Medulla oblongata (tissue), 1 donor: Measurements from ENCODE around the gene HMMR.
"Not testable (repeated sequence)": the region's sequence is repeated elsewhere in the genome, so short reads cannot be mapped to it uniquely, and the experiment has no call there.

Experiments used
- DNase-seq: peaks from one replicate; pipeline ENCODE4 v3.0.0-alpha.2; 2015; ENCODE audit errors: extremely low spot score

The HMMR gene

DNA sequence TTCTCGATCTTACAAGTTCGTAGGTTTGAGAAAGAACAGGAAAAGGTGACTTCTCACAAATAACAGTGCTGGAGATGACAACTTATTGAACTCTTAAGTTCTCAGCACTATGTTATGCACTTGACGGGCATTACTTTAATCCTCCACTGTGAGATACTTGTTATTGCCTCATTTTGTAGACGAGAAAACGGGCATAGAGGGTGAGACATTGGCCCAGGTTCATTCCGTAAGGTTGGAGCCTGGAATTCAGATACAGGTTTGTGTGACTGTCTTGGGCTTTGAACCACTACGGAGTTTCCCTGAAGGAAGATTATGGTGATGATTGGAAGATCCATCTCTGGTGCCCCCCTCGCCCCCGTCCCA is 45.6 kb downstream of the HMMR start:
- no peak for DNase-seq

DNA sequence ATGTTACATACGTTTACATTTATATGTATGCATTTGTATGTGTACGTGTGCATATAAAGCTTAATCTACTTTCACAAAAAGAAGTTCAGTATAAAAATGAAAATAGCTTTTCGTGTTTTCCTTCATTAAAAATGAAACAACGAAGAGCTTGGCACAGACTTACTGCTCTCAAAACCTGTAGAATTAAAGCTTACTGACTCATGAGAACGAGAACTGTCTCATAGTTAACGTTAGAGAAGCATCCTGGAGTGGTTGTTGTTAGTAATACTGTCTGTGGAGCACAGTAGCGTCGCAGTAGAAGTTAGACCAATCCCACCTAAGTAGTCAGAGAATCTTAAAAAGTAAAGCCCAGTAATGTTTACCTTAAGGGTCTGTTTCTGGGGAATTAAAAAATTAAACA is 46.3 kb downstream of the HMMR start:
- peak; percentile 27 for DNase-seq

DNA sequence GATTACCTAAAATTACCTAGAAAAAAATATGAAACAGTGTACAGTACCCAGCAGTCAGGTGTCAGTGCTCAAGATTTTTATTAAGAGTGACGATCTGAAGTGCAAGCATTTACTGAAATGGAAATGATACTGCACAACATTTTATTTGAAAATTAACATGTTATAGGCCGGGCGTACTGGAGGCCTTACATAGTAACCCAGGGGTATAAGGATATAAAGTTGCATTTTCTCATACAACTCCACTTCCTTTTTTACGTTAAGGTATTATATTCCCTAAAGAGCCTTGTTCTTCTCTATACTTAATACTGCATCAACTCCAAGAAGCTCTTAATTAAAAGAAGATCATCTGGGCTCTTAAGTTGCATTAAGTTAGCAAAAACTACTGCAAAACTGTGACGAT is 48.3 kb downstream of the HMMR start:
- DNase-seq: no peak

DNA sequence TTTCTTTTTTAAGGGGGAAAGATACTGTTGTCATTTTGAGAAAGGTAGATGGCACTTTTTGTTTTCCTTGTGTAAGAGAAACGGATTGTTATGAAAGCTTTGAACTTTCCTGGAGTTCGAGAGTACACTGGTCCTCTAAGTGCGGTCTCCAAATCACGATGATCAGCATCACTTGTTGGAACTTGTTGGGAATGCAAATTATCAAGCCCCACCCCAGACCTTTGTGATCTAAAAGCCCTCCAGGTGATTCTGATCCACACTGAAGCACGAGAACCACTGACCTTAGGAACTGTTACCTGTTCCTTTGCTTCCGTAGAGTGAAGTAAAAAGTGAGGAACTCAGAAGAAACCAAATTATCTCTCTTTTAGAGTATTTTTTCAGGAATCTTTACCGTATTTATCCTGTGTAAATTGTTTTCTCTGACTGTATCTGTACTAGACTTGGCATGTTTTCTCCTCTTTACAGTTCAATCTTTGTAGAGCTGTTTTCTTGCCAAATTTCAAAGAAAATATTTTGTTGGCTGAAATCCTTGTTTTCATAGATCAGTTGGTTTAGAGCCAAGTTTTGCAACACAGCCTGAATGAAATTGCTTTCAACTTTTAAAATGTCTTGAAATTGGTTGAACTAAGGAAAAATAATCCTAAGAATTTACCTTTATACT is 49.0 kb downstream of the HMMR start:
- peak; percentile 56 for DNase-seq

DNA sequence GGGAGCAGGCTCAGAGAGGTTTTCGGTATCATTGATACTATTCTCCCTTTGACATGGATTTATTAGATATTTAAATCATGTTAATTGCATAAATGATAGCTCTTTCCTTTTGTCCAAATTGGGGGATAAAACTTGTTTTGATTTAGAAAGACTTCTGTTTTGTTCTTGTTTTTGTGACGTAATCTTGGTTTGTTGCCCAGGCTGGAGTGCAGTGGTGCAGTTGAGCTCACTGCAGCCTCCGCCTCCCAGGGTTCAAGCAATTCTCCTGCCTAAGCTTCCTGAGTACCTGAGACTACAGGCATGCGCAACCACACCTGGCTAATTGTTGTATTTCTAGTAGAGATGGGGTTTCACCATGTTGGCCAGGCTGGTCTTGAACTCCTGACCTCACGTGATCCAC is 52.1 kb downstream of the HMMR start:
- peak; percentile 12 for DNase-seq

DNA sequence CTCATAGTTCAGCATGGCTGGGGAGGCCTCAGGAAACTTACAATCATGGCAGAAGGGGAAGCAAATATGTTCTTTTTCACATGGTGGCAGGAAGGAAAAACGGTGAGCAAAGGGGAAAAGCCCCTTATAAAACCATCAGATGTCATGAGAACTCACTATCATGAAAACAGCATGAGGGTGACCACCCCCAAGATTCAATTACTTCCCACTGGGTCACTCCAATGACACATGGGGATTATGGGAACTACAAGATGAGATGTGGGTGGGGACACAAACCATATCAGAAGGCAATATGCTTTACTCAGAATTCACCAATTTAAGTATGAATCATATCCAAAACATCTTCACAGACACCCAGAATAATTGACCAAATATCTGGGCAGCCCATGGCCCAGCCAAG is 64.7 kb downstream of the HMMR start:
- no peak for DNase-seq

DNA sequence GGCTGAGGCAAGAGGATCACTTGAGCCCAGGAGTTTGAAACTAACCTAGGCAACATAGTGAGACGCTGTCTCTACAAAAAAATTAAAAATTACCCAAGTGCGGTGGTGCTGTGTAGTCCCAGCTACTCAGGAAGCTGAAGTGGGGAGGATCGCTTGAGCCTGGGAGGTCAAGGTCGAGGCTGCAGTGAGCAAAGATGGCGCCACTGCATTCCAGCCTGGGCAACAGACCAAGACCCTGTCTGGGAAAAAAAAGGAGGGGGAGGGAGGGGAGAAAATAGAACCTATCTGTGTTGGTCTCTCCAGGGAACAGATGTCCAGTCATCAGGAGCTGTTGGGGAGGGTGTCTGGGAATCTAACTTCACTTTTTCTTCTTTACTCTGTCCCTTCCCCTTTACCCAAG is 69.3 kb downstream of the HMMR start:
- no peak for DNase-seq

DNA sequence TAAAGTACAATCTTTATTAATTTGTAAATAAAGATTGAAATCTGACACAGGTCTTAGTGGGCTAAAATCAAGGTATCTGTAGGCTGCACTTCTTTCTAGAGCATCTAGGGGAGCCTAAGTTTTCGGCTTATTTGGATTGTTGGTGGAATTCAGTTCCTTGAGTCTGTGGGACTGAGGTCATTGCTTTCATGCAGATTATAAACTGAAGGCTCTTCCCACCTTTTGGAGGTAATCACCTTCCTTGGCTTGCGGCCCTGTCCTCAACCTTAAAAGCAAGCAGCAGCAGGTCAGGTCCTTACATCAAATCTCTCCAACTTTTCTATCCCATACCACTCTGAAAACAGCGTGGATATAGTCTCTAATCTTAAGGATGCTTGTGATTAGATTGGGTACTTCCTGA is 70.8 kb downstream of the HMMR start:
- no peak for DNase-seq

DNA sequence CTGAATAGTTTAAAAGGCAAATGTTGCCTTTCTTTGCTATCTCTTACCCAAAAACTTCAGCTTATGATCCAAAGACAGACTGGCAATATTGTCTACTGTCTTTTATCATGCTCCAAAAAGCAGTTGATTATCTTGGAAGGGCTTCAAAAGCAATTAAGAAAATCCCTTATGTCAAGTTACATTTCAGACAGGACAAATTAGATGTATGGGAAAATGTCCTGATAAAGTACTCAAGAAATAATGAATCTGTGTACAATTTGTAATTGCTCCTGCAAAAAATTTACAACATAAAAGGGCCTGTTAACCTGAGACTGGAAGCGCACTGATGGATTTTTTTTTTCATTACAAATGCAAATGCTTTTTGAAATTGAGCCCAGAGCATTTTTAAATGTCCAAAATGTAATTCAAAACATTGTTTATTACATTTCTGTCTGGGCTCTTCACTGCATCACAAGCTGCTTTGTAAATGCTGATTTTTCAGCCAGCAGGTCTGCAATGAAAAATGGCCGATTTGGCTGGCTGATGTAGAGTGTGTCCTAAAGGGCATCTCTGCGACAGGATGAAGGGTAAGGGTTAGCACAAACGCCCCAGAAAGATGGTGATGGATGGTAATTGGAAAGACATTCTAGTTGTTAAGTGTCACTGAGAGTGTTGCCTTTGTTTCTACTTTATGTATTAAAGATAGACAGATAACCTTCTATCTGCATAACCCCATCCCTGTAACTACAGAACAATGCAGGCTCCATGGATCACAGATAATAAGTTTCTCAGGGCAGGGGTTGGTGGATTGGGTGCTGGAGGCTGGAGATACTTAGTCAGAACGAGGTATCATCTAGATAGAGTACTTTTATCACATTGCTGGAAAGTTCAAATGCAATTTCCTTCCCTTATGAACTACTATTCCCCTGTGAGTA is 72.0 kb downstream of the HMMR start:
- no peak for DNase-seq

DNA sequence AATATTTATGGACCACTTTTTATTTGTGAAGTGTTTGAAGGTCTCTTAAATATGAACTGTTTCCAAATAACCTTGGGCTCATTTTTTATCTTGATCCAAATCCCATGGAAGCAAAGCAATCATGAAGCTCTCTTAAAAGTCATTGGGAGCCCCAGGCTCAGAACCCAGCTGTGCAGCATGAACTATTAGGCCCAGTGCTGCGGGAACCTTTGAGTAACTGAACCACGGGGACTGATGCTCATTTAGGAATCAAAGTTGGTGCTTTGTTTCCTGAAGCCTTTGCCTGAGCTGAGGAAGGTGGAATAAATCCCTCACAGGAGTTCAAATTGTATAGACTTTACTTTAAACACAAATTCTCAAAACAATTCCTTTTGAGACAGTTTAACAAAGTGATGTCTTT is 72.8 kb downstream of the HMMR start:
- no peak for DNase-seq

DNA sequence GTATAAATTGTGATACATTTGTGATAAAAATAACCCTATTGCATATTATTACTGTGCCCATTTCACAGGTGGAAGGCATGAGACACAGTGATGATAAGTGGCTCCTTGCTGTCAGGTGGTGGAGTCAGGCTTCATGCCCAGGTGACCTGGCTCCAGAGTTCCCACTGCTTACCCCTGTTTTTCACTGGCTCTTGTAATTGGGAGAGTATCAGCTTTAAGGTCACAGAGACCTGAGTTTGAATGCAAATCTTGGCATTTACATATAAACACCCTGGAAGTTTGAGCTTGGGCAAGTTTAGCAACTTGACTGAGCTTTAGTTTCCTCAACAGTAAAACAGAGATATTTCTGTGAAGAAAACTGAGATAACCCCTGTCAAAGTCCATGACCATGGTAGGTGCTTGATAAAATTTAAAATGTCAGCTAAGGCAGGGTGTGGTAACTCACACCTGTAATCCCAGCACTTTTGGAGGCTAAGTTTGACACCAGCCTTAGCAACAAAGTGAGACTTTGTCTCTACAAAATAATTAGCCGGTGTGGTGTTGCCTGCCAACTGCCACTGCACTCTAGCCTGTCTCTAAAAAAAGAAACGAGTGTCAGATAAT is 74.2 kb downstream of the HMMR start:
- no peak for DNase-seq

DNA sequence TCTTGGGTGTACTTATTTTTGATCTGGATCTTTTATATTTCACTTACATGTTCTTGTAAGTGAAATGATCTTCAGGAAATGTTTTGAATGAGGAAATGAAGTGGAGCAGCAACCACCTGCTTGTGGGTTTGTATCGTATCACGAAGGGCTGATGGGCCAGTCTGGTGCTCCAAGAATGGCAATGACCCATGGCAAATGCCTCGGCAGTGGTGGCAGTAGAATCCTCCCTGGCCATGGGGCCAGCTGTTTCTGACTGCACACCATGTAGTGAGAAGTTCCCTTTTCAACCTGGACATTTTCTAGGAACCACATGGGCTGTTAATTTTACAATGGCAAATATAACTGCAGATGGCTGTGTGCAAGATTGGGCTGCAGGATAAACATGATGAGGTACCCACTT is 74.9 kb downstream of the HMMR start:
- DNase-seq: no peak

DNA sequence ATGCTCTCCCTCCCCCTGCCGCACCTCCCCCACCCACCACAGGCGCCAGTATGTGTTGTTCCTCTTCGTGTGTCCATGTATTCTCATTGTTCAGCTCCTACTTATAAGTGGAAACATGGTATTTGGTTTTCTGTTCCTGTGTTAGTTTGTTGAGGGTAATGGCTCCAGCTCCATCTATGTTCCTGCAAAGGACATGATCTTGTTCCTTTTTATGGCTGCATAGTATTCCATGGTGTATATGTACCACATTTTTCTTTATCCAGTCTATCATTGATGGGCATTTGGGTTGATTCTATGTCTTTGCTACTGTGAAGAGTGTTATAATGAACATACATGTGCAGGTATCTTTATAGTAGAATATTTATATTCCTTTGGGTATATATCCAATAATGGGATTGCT is 76.0 kb downstream of the HMMR start:
- not testable (repeated sequence) for DNase-seq

DNA sequence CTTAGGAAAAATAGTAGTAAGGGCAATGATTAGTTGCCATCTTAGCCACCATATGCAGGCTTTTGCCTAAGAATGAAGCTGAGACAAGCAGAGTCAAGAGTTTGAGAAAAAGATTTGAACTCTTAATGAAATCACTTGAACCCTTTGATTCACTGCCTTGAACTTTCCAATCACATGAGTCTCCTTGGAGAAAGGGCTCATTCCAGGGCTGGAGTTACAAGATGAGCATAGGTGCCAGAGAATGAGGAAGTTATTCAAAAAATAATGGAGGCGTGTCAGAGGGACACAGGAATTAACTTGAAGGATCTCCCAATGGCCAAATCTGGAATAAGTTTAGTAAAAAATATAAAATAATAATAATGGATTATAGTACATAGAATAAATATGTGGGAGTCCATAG is 80.3 kb downstream of the HMMR start:
- DNase-seq: no peak
